HTERT RPE-1 (cell line): ENCODE data around the gene FAM118B.

ENCODE experiments used
- in situ Hi-C: fragments of 300-500 bp; cut with MboI; formaldehyde crosslinking; loops from 4 replicates; pipeline ENCODE4 v1.14.3; 2020; ENCODE audit warnings: low sequenced_read_pairs

The FAM118B gene

GRCh38 chr11:126265811-126266210 lies 54.2 kb downstream of the FAM118B start:
- in situ Hi-C loops = no loop called here

GRCh38 chr11:126267650-126268049 lies 56.1 kb downstream of the FAM118B start:
- in situ Hi-C loops = no loop called here

- in situ Hi-C loops = no loop called here
Observed at GRCh38 chr11:126268361-126268707, 56.8 kb downstream of the FAM118B start.

GRCh38 chr11:126268708-126269579 lies 57.4 kb downstream of the FAM118B start, which contains the start of the genes FOXRED1 and SRPRA:
Gene FOXRED1 (plus strand): TSS chr11:126269154. CDS start chr11:126269207, 53 bp downstream.
Gene SRPRA (minus strand): TSS chr11:126268895. CDS start chr11:126268804, 91 bp downstream.
- in situ Hi-C loops = no loop called here

GRCh38 chr11:126277322-126277721 lies 65.7 kb downstream of the FAM118B start:
- in situ Hi-C loops = no loop called here

GRCh38 chr11:126277780-126278179 lies 66.2 kb downstream of the FAM118B start:
- in situ Hi-C loops = no loop called here

GRCh38 chr11:126279191-126279590 lies 67.6 kb downstream of the FAM118B start:
- in situ Hi-C loops = no loop called here

- in situ Hi-C loops = no loop called here
Observed at GRCh38 chr11:126280595-126280994, 69.0 kb downstream of the FAM118B start.

GRCh38 chr11:126281245-126281644 lies 69.7 kb downstream of the FAM118B start:
- in situ Hi-C loops = no loop called here

- in situ Hi-C loops = no loop called here
Observed at GRCh38 chr11:126281666-126282175, 70.1 kb downstream of the FAM118B start.

GRCh38 chr11:126282361-126282735 lies 70.8 kb downstream of the FAM118B start:
- in situ Hi-C loops = no loop called here

- in situ Hi-C loops = no loop called here
Observed at GRCh38 chr11:126282736-126283591, 71.4 kb downstream of the FAM118B start, which contains the start of gene TIRAP. Gene TIRAP (plus strand): TSS chr11:126283093. CDS start chr11:126290895, 7,802 bp downstream.

- in situ Hi-C loops = no loop called here
Observed at GRCh38 chr11:126284829-126285228, 73.2 kb downstream of the FAM118B start.

- in situ Hi-C loops = no loop called here
Observed at GRCh38 chr11:126288237-126288636, 76.7 kb downstream of the FAM118B start.

GRCh38 chr11:126290887-126291286 lies 79.3 kb downstream of the FAM118B start:
- in situ Hi-C loops = no loop called here

- in situ Hi-C loops = no loop called here
Observed at GRCh38 chr11:126293726-126294125, 82.1 kb downstream of the FAM118B start.

- in situ Hi-C loops = no loop called here
Observed at GRCh38 chr11:126297004-126297403, 85.4 kb downstream of the FAM118B start.

- in situ Hi-C loops = no loop called here
Observed at GRCh38 chr11:126303623-126304456, 92.3 kb downstream of the FAM118B start, which contains the start of gene DCPS. Gene DCPS (plus strand): TSS chr11:126304060. CDS start chr11:126304081, 21 bp downstream.

- in situ Hi-C loops = no loop called here
Observed at GRCh38 chr11:126304457-126305075, 93.0 kb downstream of the FAM118B start.

GRCh38 chr11:126305699-126306098 lies 94.1 kb downstream of the FAM118B start:
- in situ Hi-C loops = no loop called here
